GM11168 (cell line): ENCODE results near the gene SERPIND1.

Source experiments
- in situ Hi-C: fragments of 300-500 bp; cut with MboI; formaldehyde crosslinking; loops from one replicate; pipeline ENCODE4 v1.12.0; 2022; ENCODE audit warnings: low sequenced_read_pairs; ENCODE audit not compliant: unreplicated experiment

Gene SERPIND1

GRCh38 chr22:20788627-20789344, 14.9 kb downstream of the SERPIND1 start:
- in situ Hi-C loops, result no loop called here

- in situ Hi-C loops, result no loop called here
These were observed 18.5 kb downstream of the SERPIND1 start for GRCh38 chr22:20792221-20792965.

- in situ Hi-C loops, result no loop called here
These were observed 19.2 kb downstream of the SERPIND1 start for GRCh38 chr22:20792966-20793728.

- in situ Hi-C loops, result no loop called here
These were observed 20.1 kb downstream of the SERPIND1 start for GRCh38 chr22:20793748-20794649.

- in situ Hi-C loops, result no loop called here
These were observed 20.9 kb downstream of the SERPIND1 start for GRCh38 chr22:20794650-20795413.

GRCh38 chr22:20796731-20797130, 22.8 kb downstream of the SERPIND1 start:
- in situ Hi-C loops, result no loop called here

- in situ Hi-C loops, result no loop called here
These were observed 24.3 kb downstream of the SERPIND1 start for GRCh38 chr22:20798218-20798617.

- in situ Hi-C loops, result no loop called here
These were observed 25.1 kb downstream of the SERPIND1 start for GRCh38 chr22:20798974-20799373.

GRCh38 chr22:20799449-20799848, 25.5 kb downstream of the SERPIND1 start:
- in situ Hi-C loops, result no loop called here

- in situ Hi-C loops, result no loop called here
These were observed 28.5 kb downstream of the SERPIND1 start for GRCh38 chr22:20802452-20802851.

GRCh38 chr22:20802922-20803553, 29.1 kb downstream of the SERPIND1 start:
- in situ Hi-C loops, result no loop called here

GRCh38 chr22:20803696-20804324, 29.9 kb downstream of the SERPIND1 start:
- in situ Hi-C loops, result no loop called here

- in situ Hi-C loops, result no loop called here
These were observed 30.7 kb downstream of the SERPIND1 start for GRCh38 chr22:20804650-20805049.

- in situ Hi-C loops, result no loop called here
These were observed 32.1 kb downstream of the SERPIND1 start for GRCh38 chr22:20805972-20806471.

- in situ Hi-C loops, result no loop called here
These were observed 33.4 kb downstream of the SERPIND1 start for GRCh38 chr22:20807315-20807752.

GRCh38 chr22:20808844-20809243, 34.9 kb downstream of the SERPIND1 start:
- in situ Hi-C loops, result no loop called here

- in situ Hi-C loops, result no loop called here
These were observed 35.7 kb downstream of the SERPIND1 start for GRCh38 chr22:20809538-20810185.

- in situ Hi-C loops, result no loop called here
These were observed 36.7 kb downstream of the SERPIND1 start for GRCh38 chr22:20810645-20811044.
